ENCODE data around the gene B9D1.

B9D1 gene

GRCh38 chr17:19409066-19409465 is 46.5 kb upstream of the B9D1 start:
- intact Hi-C loops (cut with DNase I; ENCODE audit: low total_unique reads) = no loop called here
- no peaks in the 10 kb centered on the region for H3K36me3 ChIP-seq
- no peak overlapping the region for H3K27ac ChIP-seq
- no peak overlapping the region for H3K4me3 ChIP-seq
- DNase-seq = no peak
- no peak for TF ChIP-seq CTCF (IDR thresholded peaks at IDR 0.05)
- peaks cover 0 to 18% (median 8%) of the 10 kb centered on the region in 4 donors for H3K4me1 ChIP-seq
- H3K27me3 ChIP-seq = no peaks in the 10 kb centered on the region
- H3K9me3 ChIP-seq = no peaks in the 10 kb centered on the region

- Histone ChIP-seq H3K36me3 (no peaks in the 10 kb centered on the region), H3K9me3 (no peaks in the 10 kb centered on the region), H3K4me1 (peaks cover 0 to 18% (median 8%) of the 10 kb centered on the region in 4 donors), H3K27me3 (no peaks in the 10 kb centered on the region), H3K27ac (no peak overlapping the region), H3K4me3 (no peak overlapping the region)
- TF ChIP-seq CTCF (IDR thresholded peaks at IDR 0.05) = no peak
- DNase-seq = no peak
- intact Hi-C loops (cut with DNase I; ENCODE audit: low total_unique reads) = no loop called here
Measured at GRCh38 chr17:19408346-19408710, 45.8 kb upstream of the B9D1 start.

GRCh38 chr17:19407601-19408345 is 45.2 kb upstream of the B9D1 start:
- Histone ChIP-seq H3K27ac (no peak overlapping the region), H3K4me3 (no peak overlapping the region), H3K4me1 (peaks cover 0 to 18% (median 8%) of the 10 kb centered on the region in 4 donors), H3K36me3 (no peaks in the 10 kb centered on the region), H3K9me3 (no peaks in the 10 kb centered on the region), H3K27me3 (no peaks in the 10 kb centered on the region)
- DNase-seq = no peak
- intact Hi-C loops (cut with DNase I; ENCODE audit: low total_unique reads) = no loop called here
- no peak for TF ChIP-seq CTCF (IDR thresholded peaks at IDR 0.05)

- no peak overlapping the region for H3K4me3 ChIP-seq
- TF ChIP-seq CTCF (IDR thresholded peaks at IDR 0.05) = no peak
- no peak for DNase-seq
- H3K36me3 ChIP-seq = no peaks in the 10 kb centered on the region
- intact Hi-C loops (cut with DNase I; ENCODE audit: low total_unique reads) = no loop called here
- no peak overlapping the region for H3K27ac ChIP-seq
- peaks cover 0 to under 1% (median 0%) of the 10 kb centered on the region in 4 donors for H3K4me1 ChIP-seq
- H3K9me3 ChIP-seq = no peaks in the 10 kb centered on the region
- H3K27me3 ChIP-seq = no peaks in the 10 kb centered on the region
Measured at GRCh38 chr17:19405114-19405513, 42.6 kb upstream of the B9D1 start.

GRCh38 chr17:19404264-19404663 is 41.7 kb upstream of the B9D1 start:
- Histone ChIP-seq H3K9me3 (no peaks in the 10 kb centered on the region), H3K4me3 (no peak overlapping the region), H3K4me1 (peaks cover 0 to 6% (median under 1%) of the 10 kb centered on the region in 4 donors), H3K27me3 (no peaks in the 10 kb centered on the region), H3K36me3 (no peaks in the 10 kb centered on the region), H3K27ac (no peak overlapping the region)
- DNase-seq = no peak
- no peak for TF ChIP-seq CTCF (IDR thresholded peaks at IDR 0.05)
- intact Hi-C loops (cut with DNase I; ENCODE audit: low total_unique reads) = no loop called here

Measured in tibial artery (tissue), 4 donors.